GM18502 (cell line): ENCODE data around the gene NPY1R.

Experiments
- ATAC-seq: cut with Tn5 transposase; IDR thresholded peaks from one replicate; pipeline ENCODE4 v1.9.1; 2021; ENCODE audit warnings: mild to moderate bottlenecking; ENCODE audit not compliant: unreplicated experiment, poor library complexity

The NPY1R gene

GRCh38 chr4:163280703-163281519 is 51.5 kb downstream of the NPY1R start:
- no peak for ATAC-seq

- ATAC-seq: no peak
Measured at GRCh38 chr4:163279713-163280112, 52.7 kb downstream of the NPY1R start.

DNA sequence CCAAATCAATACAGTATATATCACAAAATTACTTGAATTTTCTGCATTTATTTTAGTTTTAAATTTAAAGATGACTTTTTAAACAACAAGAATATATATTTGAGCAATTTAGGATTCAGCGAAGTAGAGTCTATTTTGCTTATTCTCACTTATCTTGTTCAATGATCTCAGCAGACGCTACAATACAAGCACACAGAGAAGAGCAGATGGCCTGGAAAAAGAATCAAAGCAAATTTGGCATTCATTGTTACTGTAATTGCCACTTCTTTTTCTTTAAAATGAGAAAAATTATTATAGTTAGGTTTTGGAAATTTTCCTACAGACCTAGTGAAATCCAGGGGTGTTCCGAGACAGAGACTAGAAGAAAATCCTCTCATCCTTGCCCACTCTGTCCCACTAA is 57.5 kb downstream of the NPY1R start:
- ATAC-seq: no peak
